Activated effector memory CD4-positive, alpha-beta T cell treated with anti-CD3 and anti-CD28 coated beads, Interleukin-2, amount 50 U/mL, for 16 hours (primary cell): ENCODE measurements around the gene PCDHGA8.
"Not testable (repeated sequence)": the region's sequence is repeated elsewhere in the genome, so short reads cannot be mapped to it uniquely, and the experiment has no call there.

Source experiments
- DNase-seq: peaks from one replicate; pipeline ENCODE4 v3.0.0-alpha.2; 2020

The PCDHGA8 gene

DNA sequence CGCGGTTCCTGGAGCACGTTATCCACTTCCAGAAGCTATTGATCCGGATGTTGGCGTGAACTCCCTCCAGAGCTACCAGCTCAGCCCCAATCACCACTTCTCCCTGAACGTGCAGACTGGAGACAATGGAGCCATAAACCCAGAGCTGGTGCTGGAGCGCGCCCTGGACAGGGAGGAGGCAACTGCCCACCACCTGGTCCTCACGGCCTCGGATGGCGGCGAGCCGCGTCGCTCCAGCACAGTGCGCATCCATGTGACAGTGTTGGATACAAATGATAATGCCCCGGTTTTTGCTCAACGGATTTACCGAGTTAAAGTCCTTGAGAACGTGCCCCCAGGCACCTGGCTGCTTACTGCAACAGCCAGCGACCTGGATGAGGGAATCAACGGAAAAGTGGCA lies 11.0 kb downstream of the PCDHGA8 start:
- no peak for DNase-seq

GRCh38 chr5:141407790-141408505 lies 15.5 kb downstream of the PCDHGA8 start, which contains the start of gene PCDHGB6:
Gene PCDHGB6, plus strand, starts transcription at chr5:141408021. Its CDS starts 182 bp downstream, at chr5:141408203.
- DNase-seq, result peak; percentile 74

DNA sequence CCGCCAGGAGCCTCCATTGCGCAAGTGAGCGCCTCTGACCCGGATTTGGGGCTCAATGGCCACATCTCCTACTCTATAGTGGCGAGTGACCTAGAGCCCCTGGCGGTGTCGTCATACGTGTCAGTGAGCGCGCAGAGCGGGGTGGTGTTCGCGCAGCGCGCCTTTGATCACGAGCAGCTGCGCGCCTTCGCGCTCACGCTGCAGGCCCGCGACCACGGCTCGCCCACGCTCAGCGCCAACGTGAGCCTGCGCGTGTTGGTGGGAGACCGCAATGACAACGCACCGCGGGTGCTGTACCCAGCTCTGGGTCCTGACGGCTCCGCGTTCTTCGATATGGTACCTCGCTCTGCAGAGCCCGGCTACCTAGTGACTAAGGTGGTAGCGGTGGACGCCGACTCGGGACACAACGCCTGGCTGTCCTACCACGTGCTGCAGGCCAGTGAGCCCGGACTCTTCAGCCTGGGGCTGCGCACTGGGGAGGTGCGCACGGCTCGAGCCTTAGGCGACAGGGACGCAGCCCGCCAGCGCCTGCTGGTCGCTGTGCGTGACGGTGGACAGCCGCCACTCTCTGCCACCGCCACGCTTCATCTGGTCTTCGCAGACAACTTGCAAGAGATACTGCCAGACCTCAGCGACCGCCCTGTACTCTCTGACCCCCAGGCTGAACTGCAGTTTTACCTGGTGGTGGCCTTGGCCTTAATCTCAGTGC lies 17.3 kb downstream of the PCDHGA8 start:
- DNase-seq, result no peak

- no peak for DNase-seq
Measured at GRCh38 chr5:141411575-141411974, 19.1 kb downstream of the PCDHGA8 start.

DNA sequence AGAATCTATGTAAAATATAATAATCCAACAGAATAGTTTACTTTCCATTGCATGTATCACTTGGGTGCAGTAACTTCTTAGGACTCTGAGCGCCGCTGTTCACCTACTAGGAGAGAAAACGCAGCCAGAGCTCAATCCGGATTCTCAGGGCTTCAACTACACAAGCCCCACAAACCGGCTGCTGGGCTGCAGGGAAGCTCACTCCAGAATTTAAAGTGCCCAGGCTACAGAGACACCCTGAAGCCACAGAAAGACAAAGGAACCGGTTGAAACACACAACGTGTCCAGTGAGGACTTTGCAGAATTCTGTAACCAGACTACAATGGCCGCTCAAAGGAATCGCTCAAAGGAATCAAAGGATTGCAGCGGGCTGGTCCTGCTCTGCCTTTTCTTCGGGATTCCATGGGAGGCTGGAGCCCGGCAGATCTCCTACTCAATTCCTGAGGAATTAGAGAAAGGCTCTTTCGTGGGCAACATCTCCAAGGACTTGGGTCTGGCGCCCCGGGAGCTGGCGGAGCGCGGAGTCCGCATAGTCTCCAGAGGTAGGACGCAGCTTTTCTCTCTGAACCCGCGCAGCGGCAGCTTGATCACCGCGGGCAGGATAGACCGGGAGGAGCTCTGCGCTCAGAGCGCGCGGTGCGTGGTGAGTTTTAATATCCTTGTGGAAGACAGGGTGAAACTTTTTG lies 20.6 kb downstream of the PCDHGA8 start, which contains the start of gene PCDHGA10:
PCDHGA10 (plus strand) TSS at position 134 of the 686 bp plus-strand sequence; CDS start at position 323, 189 bp downstream.
- DNase-seq, result peak; percentile 83

DNA sequence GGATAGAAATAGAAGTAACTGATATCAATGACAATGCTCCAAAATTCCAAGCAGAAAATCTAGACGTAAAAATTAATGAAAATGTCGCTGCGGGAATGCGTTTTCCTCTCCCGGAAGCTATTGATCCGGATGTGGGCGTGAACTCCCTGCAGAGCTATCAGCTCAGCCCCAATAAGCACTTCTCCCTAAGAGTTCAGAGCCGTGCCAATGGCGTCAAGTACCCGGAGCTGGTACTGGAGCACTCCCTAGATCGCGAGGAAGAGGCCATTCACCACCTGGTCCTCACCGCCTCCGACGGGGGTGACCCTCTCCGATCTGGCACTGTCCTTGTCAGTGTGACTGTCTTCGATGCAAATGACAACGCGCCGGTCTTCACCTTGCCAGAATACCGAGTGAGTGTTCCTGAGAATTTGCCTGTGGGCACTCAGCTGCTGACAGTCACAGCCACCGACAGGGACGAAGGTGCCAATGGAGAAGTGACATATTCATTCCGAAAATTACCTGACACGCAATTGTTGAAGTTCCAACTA lies 21.2 kb downstream of the PCDHGA8 start:
- DNase-seq, result no peak

- DNase-seq, result not testable (repeated sequence)
Measured at GRCh38 chr5:141414548-141415274, 22.3 kb downstream of the PCDHGA8 start.

DNA sequence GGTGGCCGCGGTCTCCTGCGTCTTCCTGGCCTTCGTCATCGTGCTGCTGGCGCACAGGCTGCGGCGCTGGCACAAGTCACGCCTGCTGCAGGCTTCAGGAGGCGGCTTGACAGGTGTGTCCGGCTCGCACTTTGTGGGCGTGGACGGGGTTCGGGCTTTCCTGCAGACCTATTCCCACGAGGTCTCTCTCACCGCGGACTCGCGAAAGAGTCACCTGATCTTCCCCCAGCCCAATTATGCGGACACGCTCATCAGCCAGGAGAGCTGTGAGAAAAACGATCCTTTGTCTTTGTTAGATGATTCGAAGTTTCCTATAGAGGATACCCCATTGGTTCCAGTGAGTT lies 22.8 kb downstream of the PCDHGA8 start:
- DNase-seq, result not testable (repeated sequence)

DNA sequence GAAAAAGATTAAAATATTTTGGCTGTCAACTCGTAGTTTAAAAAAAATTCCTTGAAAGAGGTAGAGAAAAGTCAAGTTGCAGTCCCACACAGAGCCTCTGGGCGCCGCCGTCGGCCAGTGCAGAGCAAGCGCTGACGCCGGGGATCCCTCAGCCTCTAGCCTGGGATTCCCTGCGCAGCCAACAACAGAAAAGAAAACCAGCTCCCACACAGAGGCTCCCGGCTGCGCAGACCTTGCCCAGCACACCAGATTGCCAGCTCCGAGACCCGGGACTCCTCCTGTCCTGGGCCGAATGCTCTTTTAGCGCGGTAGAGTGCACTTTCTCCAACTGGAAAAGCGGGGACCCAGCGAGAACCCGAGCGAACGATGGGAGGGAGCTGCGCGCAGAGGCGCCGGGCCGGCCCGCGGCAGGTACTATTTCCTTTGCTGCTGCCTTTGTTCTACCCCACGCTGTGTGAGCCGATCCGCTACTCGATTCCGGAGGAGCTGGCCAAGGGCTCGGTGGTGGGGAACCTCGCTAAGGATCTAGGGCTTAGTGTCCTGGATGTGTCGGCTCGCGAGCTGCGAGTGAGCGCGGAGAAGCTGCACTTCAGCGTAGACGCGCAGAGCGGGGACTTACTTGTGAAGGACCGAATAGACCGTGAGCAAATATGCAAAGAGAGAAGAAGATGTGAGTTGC lies 25.2 kb downstream of the PCDHGA8 start, which contains the start of gene PCDHGB7:
PCDHGB7 (plus strand) TSS at position 184 of the 679 bp plus-strand sequence; CDS start at position 367, 183 bp downstream.
- peak; percentile 80 for DNase-seq

DNA sequence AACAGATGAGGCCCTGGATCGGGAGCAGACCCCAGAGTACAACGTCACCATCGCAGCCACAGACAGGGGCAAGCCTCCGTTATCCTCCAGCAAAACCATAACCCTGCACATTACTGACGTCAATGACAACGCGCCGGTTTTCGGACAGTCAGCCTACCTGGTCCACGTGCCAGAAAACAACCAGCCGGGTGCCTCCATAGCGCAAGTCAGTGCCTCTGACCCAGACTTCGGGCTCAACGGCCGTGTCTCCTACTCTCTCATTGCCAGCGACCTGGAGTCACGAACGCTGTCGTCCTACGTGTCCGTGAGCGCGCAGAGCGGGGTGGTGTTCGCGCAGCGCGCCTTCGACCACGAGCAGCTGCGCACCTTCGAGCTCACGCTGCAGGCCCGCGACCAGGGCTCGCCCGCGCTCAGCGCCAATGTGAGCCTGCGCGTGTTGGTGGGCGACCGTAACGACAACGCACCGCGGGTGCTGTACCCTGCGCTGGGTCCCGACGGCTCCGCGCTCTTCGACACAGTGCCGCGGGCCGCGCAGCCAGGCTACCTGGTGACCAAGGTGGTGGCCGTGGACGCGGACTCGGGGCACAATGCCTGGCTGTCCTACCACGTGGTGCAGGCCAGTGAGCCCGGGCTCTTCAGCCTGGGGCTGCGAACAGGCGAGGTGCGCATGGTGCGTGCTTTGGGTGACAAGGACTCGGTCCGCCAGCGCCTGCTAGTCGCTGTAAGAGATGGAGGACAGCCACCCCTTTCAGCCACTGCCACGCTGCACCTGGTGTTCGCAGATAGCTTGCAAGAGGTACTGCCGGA lies 26.8 kb downstream of the PCDHGA8 start:
- DNase-seq, result no peak

DNA sequence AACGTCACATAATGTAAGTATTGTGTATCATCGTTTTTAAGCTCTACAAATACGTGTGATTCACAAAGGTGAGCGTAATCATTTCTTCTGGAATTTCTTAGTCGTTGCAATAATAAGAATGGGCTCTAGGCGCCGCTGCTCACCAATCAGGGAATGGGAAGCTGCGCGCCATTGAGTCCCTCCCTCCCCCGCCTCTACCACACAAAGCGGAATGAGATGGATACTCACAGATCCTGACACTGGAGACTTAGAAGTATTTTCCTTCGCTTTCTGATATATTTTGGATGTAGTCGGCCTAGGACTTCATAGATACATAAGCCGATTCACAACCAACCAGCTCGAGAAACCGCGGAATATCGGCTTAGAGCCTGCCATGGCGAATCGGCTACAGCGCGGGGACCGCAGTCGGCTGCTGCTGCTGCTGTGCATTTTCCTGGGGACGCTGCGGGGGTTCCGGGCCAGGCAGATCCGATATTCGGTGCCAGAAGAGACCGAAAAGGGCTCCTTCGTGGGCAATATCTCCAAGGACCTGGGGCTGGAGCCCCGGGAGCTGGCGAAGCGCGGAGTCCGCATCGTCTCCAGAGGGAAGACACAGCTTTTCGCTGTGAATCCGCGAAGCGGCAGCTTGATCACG lies 28.5 kb downstream of the PCDHGA8 start, which contains the start of gene PCDHGA11:
PCDHGA11 (plus strand) TSS at position 197 of the 634 bp plus-strand sequence; CDS start at position 374, 177 bp downstream.
- no peak for DNase-seq

DNA sequence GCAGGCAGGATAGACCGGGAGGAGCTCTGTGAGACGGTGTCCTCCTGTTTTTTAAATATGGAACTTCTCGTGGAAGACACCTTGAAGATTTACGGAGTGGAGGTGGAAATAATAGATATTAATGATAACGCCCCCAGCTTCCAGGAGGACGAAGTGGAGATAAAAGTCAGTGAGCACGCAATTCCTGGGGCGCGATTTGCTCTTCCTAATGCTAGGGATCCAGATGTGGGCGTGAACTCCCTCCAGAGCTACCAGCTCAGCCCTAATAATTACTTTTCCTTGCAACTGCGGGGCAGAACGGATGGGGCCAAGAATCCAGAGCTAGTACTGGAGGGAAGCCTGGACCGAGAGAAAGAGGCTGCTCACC lies 29.0 kb downstream of the PCDHGA8 start:
- no peak for DNase-seq

- no peak for DNase-seq
Measured at GRCh38 chr5:141422742-141423291, 30.4 kb downstream of the PCDHGA8 start.

DNA sequence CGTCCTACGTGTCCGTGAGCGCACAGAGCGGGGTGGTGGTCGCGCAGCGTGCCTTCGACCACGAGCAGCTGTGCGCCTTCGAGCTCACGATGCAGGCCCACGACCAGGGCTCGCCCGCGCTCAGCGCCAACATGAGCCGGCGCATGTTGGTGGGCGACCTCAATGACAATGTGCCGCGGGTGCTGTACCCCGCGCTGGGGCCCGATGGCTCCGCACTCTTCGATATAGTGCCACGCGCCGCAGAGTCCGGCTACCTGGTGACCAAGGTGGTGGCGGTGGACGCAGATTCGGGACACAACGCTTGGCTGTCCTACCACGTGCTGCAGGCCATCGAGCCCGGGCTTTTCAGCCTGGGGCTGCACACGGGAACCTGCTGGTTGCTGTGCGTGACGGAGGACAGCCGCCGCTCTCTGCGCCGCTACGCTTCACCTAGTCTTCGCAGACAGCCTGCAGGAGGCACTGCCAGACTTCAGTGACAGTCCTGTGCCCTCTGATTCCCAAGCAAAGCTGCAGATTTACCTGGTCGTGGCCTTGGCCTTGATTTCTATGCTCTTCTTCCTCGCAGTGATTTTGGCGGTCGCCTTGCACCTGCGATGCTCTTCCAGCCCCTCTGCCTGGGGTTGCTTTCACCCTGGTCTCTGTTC lies 35.5 kb downstream of the PCDHGA8 start:
- DNase-seq, result no peak

DNA sequence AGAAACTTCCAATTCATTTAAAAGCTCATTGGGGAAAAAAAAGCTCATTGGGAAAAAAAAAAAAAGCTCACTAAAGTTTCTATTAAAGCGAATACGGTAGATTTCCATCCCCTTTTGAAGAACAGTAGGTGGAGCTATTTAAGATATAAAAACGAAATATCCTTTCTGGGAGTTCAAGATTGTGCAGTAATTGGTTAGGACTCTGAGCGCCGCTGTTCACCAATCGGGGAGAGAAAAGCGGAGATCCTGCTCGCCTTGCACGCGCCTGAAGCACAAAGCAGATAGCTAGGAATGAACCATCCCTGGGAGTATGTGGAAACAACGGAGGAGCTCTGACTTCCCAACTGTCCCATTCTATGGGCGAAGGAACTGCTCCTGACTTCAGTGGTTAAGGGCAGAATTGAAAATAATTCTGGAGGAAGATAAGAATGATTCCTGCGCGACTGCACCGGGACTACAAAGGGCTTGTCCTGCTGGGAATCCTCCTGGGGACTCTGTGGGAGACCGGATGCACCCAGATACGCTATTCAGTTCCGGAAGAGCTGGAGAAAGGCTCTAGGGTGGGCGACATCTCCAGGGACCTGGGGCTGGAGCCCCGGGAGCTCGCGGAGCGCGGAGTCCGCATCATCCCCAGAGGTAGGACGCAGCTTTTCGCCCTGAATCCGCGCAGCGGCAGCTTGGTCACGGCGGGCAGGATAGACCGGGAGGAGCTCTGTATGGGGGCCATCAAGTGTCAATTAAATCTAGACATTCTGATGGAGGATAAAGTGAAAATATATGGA lies 38.1 kb downstream of the PCDHGA8 start, which contains the start of gene PCDHGA12:
PCDHGA12 (plus strand) TSS at position 176 of the 782 bp plus-strand sequence; CDS start at position 429, 253 bp downstream.
- no peak for DNase-seq

- DNase-seq, result no peak
Measured at GRCh38 chr5:141431286-141431685, 38.9 kb downstream of the PCDHGA8 start.

- DNase-seq, result not testable (repeated sequence)
Measured at GRCh38 chr5:141432308-141432707, 39.9 kb downstream of the PCDHGA8 start.

GRCh38 chr5:141432726-141433125 lies 40.3 kb downstream of the PCDHGA8 start:
- DNase-seq, result not testable (repeated sequence)

GRCh38 chr5:141434006-141434405 lies 41.6 kb downstream of the PCDHGA8 start:
- no peak for DNase-seq
